HepG2 (cell line): ENCODE results near the gene GALNT1. TPM values are rescaled to one million over a fixed set of nuclear protein-coding genes. Genes with fewer than 3 reads are reported as not detected.

Experiments
- ATAC-seq: fragments of 200-7000 bp; cut with Tn5 transposase; 3 replicates; pipeline ENCODE4 v1.9.1; 2020; ENCODE audit warnings: mild to moderate bottlenecking, moderate library complexity
- BruUV-seq: library from RNA; stranded (reverse); fragments of 400-500 nt; replicated peaks from 2 replicates; lab custom pipeline; 2021; lab: Mats Ljungman, UMichigan
- CTCF ChIA-PET: fragments of 300-600 bp; formaldehyde crosslinking; extraction: SDS; loops from one replicate; lab custom pipeline; 2021; ENCODE audit warnings: low total read pairs, inconsistent platforms, low intra/inter-chr PET ratio; lab: Yijun Ruan, JAX
- POLR2A ChIA-PET: fragments of 350-600 bp; sonication (Branson Sonifier 250); formaldehyde crosslinking; loops from one replicate; lab custom pipeline; 2020; ENCODE audit warnings: antibody characterized with exemption, inconsistent platforms; lab: Yijun Ruan, JAX
- DNase-seq: peaks from one replicate; pipeline ENCODE4 v3.0.0-alpha.2; 2015; ENCODE audit warnings: low spot score
- FAIRE-seq: peaks from 3 replicates; lab custom pipeline; 2011; peaks lifted over from hg19 to GRCh38; lab: Jason Lieb, UNC
- H2AFZ ChIP-seq: one replicate; pipeline ENCODE4 v1.6.1; 2011; ENCODE audit warnings: low read length, inconsistent platforms
- H3K27ac ChIP-seq: fragments of 300-600 bp; 3 replicates; pipeline ENCODE4 v1.8.0; 2011; ENCODE audit warnings: mixed run types, mild to moderate bottlenecking, mixed read lengths, low read length, inconsistent platforms; ENCODE audit not compliant: insufficient read depth; ENCODE audit errors: extremely low read length
- H3K27me3 ChIP-seq, 2 experiments: fragments of 200-600 bp in 1 of 2; 2 replicates in 1 of 2; 3 replicates in 1 of 2; pipeline versions ENCODE4 v1.6.0 to v1.8.0; 2011; ENCODE audit warnings: low read length in 2 of 2, mild to moderate bottlenecking in 2 of 2, moderate library complexity in 2 of 2, inconsistent platforms in 1 of 2; ENCODE audit not compliant: insufficient read depth in 2 of 2, control insufficient read depth in 1 of 2
- H3K36me3 ChIP-seq, 2 experiments: fragments of 200-600 bp in 1 of 2; replicated peaks in 1 of 2; 2 replicates in 1 of 2; 3 replicates in 1 of 2; pipeline versions ENCODE4 v1.5.1 to v1.8.0; 2011; ENCODE audit warnings: low read length in 2 of 2, inconsistent platforms in 1 of 2; ENCODE audit not compliant: insufficient read depth in 2 of 2, control insufficient read depth in 1 of 2
- H3K4me1 ChIP-seq: 2 replicates; pipeline ENCODE4 v1.5.1; 2012; ENCODE audit warnings: low read length, inconsistent platforms; ENCODE audit not compliant: insufficient read depth
- H3K4me2 ChIP-seq: 2 replicates; pipeline ENCODE4 v1.6.0; 2011; ENCODE audit warnings: low read depth, low read length, inconsistent platforms
- H3K4me3 ChIP-seq, 3 experiments: fragments of 200-600 bp in 1 of 3; sonication (generic), shearing (Covaris generic) in 1 of 3; replicated peaks in 1 of 3; 2 replicates each; pipeline ENCODE4 v1.5.1; 2011 to 2016; ENCODE audit warnings: low read length in 3 of 3, inconsistent platforms in 2 of 3, low read depth in 2 of 3, mild to moderate bottlenecking in 2 of 3, control low read depth in 1 of 3, mixed read lengths in 1 of 3; ENCODE audit not compliant: insufficient read depth in 1 of 3
- H3K79me2 ChIP-seq: one replicate; pipeline ENCODE4 v1.6.1; 2011; ENCODE audit warnings: low read length, inconsistent platforms; ENCODE audit not compliant: insufficient read depth
- H3K9ac ChIP-seq: 2 replicates; pipeline ENCODE4 v1.6.0; 2011; ENCODE audit warnings: mild to moderate bottlenecking, low read depth, low read length, inconsistent platforms; ENCODE audit not compliant: insufficient read depth
- H3K9me3 ChIP-seq: 2 replicates; pipeline ENCODE4 v1.5.1; 2012; ENCODE audit warnings: mild to moderate bottlenecking, low read length
- H4K20me1 ChIP-seq: 2 replicates; pipeline ENCODE4 v1.6.0; 2011; ENCODE audit warnings: inconsistent platforms, mild to moderate bottlenecking, low read length, moderate library complexity; ENCODE audit not compliant: insufficient read depth
- AHR ChIP-seq: IDR thresholded peaks from 2 replicates; pipeline ENCODE4 v1.6.1; 2018; ENCODE audit warnings: missing genetic modification reagents, missing compliant biosample characterization
- ELF1 ChIP-seq: sonication (generic); formaldehyde crosslinking; IDR thresholded peaks from 2 replicates; pipeline ENCODE4 v1.4.0; 2020; ENCODE audit warnings: missing genetic modification reagents
- IRX3 ChIP-seq: sonication (generic); formaldehyde crosslinking; IDR thresholded peaks from 2 replicates; pipeline ENCODE4 v1.8.1; 2023; ENCODE audit warnings: mild to moderate bottlenecking, low read depth, missing genetic modification reagents, borderline replicate concordance
- JUNB ChIP-seq: sonication (generic); formaldehyde crosslinking; IDR thresholded peaks from 2 replicates; pipeline ENCODE4 v1.8.0; 2022; ENCODE audit warnings: missing genetic modification reagents, mild to moderate bottlenecking, borderline replicate concordance
- MED1 ChIP-seq: sonication (generic); formaldehyde crosslinking; IDR thresholded peaks from 2 replicates; pipeline ENCODE4 v1.4.0; 2020; ENCODE audit warnings: missing genetic modification reagents
- NCOR1 ChIP-seq: fragments of 200-600 bp; sonication (generic); IDR thresholded peaks from 2 replicates; pipeline ENCODE4 v1.7.0; 2017; ENCODE audit warnings: antibody characterized with exemption, low read length, borderline replicate concordance
- NRL ChIP-seq: sonication (generic); formaldehyde crosslinking; IDR thresholded peaks from 2 replicates; pipeline ENCODE4 v1.5.0; 2020; ENCODE audit warnings: missing genetic modification reagents, mild to moderate bottlenecking, moderate library complexity, borderline replicate concordance
- REST ChIP-seq, 2 experiments: IDR thresholded peaks; 2 replicates each; pipeline ENCODE4 v1.6.1; 2011 to 2012; ENCODE audit warnings: low read length in 2 of 2, borderline replicate concordance in 1 of 2, low read depth in 1 of 2, mild to moderate bottlenecking in 1 of 2, moderate library complexity in 1 of 2
- SMAD3 ChIP-seq: sonication (generic); formaldehyde crosslinking; IDR thresholded peaks from 2 replicates; pipeline ENCODE4 v1.4.0; 2020; ENCODE audit warnings: missing genetic modification reagents
- TAF1 ChIP-seq: sonication (generic); formaldehyde crosslinking; IDR thresholded peaks from 2 replicates; pipeline ENCODE4 v1.4.0; 2020; ENCODE audit warnings: missing genetic modification reagents
- ZNF12 ChIP-seq: sonication (generic); formaldehyde crosslinking; IDR thresholded peaks from 2 replicates; pipeline ENCODE4 v1.5.0; 2020; ENCODE audit warnings: missing genetic modification reagents
- WGBS: methylation state at CpG from one replicate; pipeline ENCODE4 v1.1.6; 2017; ENCODE audit warnings: low lambda C conversion rate; 5-methylcytosine and 5-hydroxymethylcytosine counted together
- in situ Hi-C: cut with HindIII; loops from 2 replicates; pipeline ENCODE4 v1.10.0; 2017; ENCODE audit warnings: low pct_unique_long_range_greater_than_20kb; ENCODE audit not compliant: extremely low pct_ligation_motif_present
- intact Hi-C: fragments of 100-400 bp; cut with micrococcal nuclease; formaldehyde crosslinking; loops from one replicate; pipeline ENCODE4 v1.10.0; 2022; ENCODE audit not compliant: unreplicated experiment
- polyA plus RNA-seq, 8 experiments: library from polyadenylated mRNA; depleted of rRNA in 3 of 8; stranded (reverse) in 7 of 8; unstranded in 1 of 8; fragments of >200 nt; fragmentation: Illumina TruSeq in 4 of 8; extraction: Trizol in 4 of 8; gene quantifications; 2 replicates each; pipeline versions ENCODE4 v1.2.1 to v1.2.3, GENCODE V29; 2011 to 2016; ENCODE audit warnings: low read depth in 4 of 8, missing spikeins in 1 of 8, mixed read lengths in 1 of 8; ENCODE audit not compliant: insufficient read depth in 1 of 8
- total RNA-seq, 5 experiments: library from RNA; depleted of rRNA; stranded (reverse); fragments of >200 nt; fragmentation: Illumina TruSeq; extraction: Trizol; gene quantifications; 2 replicates each; pipeline ENCODE4 v1.2.3, GENCODE V29; 2016; ENCODE audit warnings: low read depth in 1 of 5
- TF ChIP-seq, protein P1 (sequence below): sonication (generic); formaldehyde crosslinking; IDR thresholded peaks from 2 replicates; pipeline ENCODE4 v1.4.0; 2020; ENCODE audit warnings: mild to moderate bottlenecking, missing genetic modification reagents
- TF ChIP-seq, protein P2 (sequence below): sonication (generic); formaldehyde crosslinking; IDR thresholded peaks from 2 replicates; pipeline ENCODE4 v1.4.0; 2020; ENCODE audit warnings: mild to moderate bottlenecking, missing genetic modification reagents

Gene GALNT1
- total and polyA plus RNA-seq, 2 of the 13 experiments (the other 11 are each of a cell fraction or from before 2014, with no cell fraction given) = 41.1 to 100 TPM

DNA sequence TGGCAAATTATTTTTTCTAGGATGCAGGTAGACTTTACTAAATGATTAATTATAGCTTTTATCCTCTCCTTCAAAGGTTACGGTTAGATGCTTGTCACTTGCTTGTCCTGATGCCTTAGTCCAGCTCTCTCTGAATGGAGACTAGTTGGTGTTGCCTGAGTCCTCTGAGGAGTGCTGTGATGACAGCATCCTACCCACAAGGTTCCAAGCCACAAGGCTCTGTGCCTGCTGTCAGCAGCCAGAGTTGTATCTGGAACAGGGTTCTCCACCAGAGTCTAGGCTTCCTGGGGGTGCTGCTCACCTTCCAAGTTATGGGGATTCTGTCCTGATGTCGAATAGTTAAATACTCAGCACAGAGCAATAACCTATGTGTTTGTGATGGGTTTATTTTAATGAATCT lies 125.7 kb downstream of the GALNT1 start:
- Histone ChIP-seq H4K20me1 (no peaks in the 10 kb centered on the region), H3K9me3 (no peaks in the 10 kb centered on the region), H3K36me3 (peaks cover 0 to 10% of the 10 kb centered on the region in 2 experiments; a peak in 2 of 5 replicates), H2AFZ (no peak overlapping the region), H3K79me2 (no peaks in the 10 kb centered on the region), H3K4me1 (peaks cover 63% of the 10 kb centered on the region), H3K4me2 (no peak overlapping the region)
- in situ Hi-C loops (no loop called here), intact Hi-C loops (no loop called here)
- no TSS peak for BruUV-seq
- TF ChIP-seq TAF1 = no peak
- no peak for TF ChIP-seq REST (IDR thresholded peaks at IDR 0.05; ENCODE audit: borderline replicate concordance in 1 of 2, low read depth in 1 of 2, low read length in 2 of 2)
- TF ChIP-seq ZNF12 (CRISPR knock-in tag) = no peak
- TF ChIP-seq MED1 = no peak
- TF ChIP-seq, protein P1, sequence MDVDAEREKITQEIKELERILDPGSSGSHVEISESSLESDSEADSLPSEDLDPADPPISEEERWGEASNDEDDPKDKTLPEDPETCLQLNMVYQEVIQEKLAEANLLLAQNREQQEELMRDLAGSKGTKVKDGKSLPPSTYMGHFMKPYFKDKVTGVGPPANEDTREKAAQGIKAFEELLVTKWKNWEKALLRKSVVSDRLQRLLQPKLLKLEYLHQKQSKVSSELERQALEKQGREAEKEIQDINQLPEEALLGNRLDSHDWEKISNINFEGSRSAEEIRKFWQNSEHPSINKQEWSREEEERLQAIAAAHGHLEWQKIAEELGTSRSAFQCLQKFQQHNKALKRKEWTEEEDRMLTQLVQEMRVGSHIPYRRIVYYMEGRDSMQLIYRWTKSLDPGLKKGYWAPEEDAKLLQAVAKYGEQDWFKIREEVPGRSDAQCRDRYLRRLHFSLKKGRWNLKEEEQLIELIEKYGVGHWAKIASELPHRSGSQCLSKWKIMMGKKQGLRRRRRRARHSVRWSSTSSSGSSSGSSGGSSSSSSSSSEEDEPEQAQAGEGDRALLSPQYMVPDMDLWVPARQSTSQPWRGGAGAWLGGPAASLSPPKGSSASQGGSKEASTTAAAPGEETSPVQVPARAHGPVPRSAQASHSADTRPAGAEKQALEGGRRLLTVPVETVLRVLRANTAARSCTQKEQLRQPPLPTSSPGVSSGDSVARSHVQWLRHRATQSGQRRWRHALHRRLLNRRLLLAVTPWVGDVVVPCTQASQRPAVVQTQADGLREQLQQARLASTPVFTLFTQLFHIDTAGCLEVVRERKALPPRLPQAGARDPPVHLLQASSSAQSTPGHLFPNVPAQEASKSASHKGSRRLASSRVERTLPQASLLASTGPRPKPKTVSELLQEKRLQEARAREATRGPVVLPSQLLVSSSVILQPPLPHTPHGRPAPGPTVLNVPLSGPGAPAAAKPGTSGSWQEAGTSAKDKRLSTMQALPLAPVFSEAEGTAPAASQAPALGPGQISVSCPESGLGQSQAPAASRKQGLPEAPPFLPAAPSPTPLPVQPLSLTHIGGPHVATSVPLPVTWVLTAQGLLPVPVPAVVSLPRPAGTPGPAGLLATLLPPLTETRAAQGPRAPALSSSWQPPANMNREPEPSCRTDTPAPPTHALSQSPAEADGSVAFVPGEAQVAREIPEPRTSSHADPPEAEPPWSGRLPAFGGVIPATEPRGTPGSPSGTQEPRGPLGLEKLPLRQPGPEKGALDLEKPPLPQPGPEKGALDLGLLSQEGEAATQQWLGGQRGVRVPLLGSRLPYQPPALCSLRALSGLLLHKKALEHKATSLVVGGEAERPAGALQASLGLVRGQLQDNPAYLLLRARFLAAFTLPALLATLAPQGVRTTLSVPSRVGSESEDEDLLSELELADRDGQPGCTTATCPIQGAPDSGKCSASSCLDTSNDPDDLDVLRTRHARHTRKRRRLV = no peak
- TF ChIP-seq IRX3 = no peak
- no peak for TF ChIP-seq ELF1 (CRISPR knock-in tag)
- TF ChIP-seq AHR = no peak
- TF ChIP-seq, protein P2, sequence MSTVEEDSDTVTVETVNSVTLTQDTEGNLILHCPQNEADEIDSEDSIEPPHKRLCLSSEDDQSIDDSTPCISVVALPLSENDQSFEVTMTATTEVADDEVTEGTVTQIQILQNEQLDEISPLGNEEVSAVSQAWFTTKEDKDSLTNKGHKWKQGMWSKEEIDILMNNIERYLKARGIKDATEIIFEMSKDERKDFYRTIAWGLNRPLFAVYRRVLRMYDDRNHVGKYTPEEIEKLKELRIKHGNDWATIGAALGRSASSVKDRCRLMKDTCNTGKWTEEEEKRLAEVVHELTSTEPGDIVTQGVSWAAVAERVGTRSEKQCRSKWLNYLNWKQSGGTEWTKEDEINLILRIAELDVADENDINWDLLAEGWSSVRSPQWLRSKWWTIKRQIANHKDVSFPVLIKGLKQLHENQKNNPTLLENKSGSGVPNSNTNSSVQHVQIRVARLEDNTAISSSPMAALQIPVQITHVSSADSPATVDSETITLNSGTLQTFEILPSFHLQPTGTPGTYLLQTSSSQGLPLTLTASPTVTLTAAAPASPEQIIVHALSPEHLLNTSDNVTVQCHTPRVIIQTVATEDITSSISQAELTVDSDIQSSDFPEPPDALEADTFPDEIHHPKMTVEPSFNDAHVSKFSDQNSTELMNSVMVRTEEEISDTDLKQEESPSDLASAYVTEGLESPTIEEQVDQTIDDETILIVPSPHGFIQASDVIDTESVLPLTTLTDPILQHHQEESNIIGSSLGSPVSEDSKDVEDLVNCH (CRISPR knock-in tag) = no peak
- TF ChIP-seq JUNB (CRISPR knock-in tag) = no peak
- no peak for TF ChIP-seq NCOR1
- no peak for TF ChIP-seq SMAD3 (CRISPR knock-in tag)
- TF ChIP-seq NRL (CRISPR knock-in tag) = no peak
- TF ChIP-seq, all 625 proteins: peak for 0
- DNase-seq (no peak), FAIRE-seq (no peak), ATAC-seq (no peak)
- Histone ChIP-seq H3K4me3 (no peak overlapping the region), H3K9ac (no peak overlapping the region), H3K27me3 (no peaks in the 10 kb centered on the region), H3K27ac (no peak overlapping the region)
- WGBS = 97% methylated on average over 2 of the region's 2 CpGs
- ChIA-PET POLR2A (no interaction called here), CTCF (no interaction called here)
